ENCODE data around the gene PPP1R14C. TPM values are rescaled to one million over a fixed set of nuclear protein-coding genes. Genes with fewer than 3 reads are reported as not detected.

PPP1R14C gene
- total RNA-seq, 1 donor from 2014 or later, result 0.46 TPM

DNA sequence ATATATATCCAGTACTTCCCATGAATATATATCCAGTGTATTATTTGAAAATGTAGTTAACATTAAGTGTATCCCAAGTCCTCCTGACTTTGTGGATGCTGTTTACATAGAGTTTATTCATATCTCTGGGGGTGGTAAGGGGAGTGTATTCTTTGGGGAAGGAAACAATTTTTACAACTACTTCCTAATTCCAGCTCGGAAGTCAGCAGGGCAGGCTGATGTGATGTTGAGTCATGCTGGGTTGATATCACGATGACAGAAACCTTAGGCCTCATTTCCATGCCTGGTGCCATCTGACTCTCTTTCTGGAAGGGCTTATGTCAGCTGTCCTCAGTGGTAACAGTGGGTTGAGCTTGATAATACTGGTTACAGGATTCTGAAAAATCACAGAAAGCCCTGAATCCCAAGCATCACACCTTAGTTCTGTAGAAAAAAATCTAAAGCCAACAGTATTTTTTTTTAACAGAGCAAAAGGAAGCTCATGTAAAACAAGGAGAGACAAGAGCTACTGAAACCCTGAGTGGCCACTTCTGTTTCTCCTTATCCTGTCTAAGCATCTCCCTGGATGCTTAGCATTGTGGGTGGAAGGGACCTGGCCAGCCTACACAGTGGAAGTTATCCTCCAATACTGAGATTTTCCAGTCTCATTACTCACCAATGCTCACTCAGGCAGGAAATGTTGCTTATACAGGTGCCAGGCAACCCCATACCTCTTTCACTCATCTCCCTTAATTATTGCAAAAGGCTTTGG lies 150.8 kb downstream of the PPP1R14C start:
- peaks cover 5% of the 10 kb centered on the region for H3K36me3 Mint-ChIP-seq (ENCODE audit: unreplicated experiment)
- H3K27ac Mint-ChIP-seq (ENCODE audit: unreplicated experiment), result no peak overlapping the region
- peaks cover 3% of the 10 kb centered on the region for H3K4me1 Mint-ChIP-seq (ENCODE audit: unreplicated experiment)
- H3K9me3 Mint-ChIP-seq (ENCODE audit: unreplicated experiment), result peaks cover 11% of the 10 kb centered on the region
- no peak for DNase-seq (ENCODE audit: extremely low spot score, unreplicated experiment)
- H3K27me3 Mint-ChIP-seq (ENCODE audit: unreplicated experiment), result peaks cover 3% of the 10 kb centered on the region
- no peak overlapping the region for H3K4me3 Mint-ChIP-seq (ENCODE audit: unreplicated experiment)
- TF ChIP-seq, protein P1, sequence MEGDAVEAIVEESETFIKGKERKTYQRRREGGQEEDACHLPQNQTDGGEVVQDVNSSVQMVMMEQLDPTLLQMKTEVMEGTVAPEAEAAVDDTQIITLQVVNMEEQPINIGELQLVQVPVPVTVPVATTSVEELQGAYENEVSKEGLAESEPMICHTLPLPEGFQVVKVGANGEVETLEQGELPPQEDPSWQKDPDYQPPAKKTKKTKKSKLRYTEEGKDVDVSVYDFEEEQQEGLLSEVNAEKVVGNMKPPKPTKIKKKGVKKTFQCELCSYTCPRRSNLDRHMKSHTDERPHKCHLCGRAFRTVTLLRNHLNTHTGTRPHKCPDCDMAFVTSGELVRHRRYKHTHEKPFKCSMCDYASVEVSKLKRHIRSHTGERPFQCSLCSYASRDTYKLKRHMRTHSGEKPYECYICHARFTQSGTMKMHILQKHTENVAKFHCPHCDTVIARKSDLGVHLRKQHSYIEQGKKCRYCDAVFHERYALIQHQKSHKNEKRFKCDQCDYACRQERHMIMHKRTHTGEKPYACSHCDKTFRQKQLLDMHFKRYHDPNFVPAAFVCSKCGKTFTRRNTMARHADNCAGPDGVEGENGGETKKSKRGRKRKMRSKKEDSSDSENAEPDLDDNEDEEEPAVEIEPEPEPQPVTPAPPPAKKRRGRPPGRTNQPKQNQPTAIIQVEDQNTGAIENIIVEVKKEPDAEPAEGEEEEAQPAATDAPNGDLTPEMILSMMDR (IDR thresholded peaks at IDR 0.05), result no peak

DNA sequence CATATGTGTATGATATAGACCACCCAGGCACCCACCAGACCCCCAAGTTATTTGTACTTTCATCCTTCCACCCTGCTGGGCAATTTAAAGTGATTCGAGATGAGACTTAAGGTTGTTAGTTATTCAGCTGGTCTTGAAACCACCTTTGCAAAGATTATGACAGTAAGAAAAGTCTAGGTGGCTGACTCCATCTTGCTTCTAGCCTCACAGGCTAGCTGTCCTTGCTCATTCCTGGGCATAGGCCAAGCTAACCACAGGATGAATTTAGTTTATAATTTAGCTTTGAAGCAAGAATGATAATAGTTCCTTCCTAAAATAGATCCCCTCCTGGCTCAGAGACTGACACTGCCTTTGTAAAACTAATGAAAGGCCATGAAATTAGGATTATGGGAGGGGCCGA lies 154.0 kb downstream of the PPP1R14C start:
- peaks cover 11% of the 10 kb centered on the region for H3K9me3 Mint-ChIP-seq (ENCODE audit: unreplicated experiment)
- no peak overlapping the region for H3K27ac Mint-ChIP-seq (ENCODE audit: unreplicated experiment)
- H3K36me3 Mint-ChIP-seq (ENCODE audit: unreplicated experiment), result peaks cover 5% of the 10 kb centered on the region
- no peak for DNase-seq (ENCODE audit: extremely low spot score, unreplicated experiment)
- no peaks in the 10 kb centered on the region for H3K27me3 Mint-ChIP-seq (ENCODE audit: unreplicated experiment)
- H3K4me1 Mint-ChIP-seq (ENCODE audit: unreplicated experiment), result peaks cover 4% of the 10 kb centered on the region
- TF ChIP-seq, protein P1 (IDR thresholded peaks at IDR 0.05), result no peak
- H3K4me3 Mint-ChIP-seq (ENCODE audit: unreplicated experiment), result no peak overlapping the region

DNA sequence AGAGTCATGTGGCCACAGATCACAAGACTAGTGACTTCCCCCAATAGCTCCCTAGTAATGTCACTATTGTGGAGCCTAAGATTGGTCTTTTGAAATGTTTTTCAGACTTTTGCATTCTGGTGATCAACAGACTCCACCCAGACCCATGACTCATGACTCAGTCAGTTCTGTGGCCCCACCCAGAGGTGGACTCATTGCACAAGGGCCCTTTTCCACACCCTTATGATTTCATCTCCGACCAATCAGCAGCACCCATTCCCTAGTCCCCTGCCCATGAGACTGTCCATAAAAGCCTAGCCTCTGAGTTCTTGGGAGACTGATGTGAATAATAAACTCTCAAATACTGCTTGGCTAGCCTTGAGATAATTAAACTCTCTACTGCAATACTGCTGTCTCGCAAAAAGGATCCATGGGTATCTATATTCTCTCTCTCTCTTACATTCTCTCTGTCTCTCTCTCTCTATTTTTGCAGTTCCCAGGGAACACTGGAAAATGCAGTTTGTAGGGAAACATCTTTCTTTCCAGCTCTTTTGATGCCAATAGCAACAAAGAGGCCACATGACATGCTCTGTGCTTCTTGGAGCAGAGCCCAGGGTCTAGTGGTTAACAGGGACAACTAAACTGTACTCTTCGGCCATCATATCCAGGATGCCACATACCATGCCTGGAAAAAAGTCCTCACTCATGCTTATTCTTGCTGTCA lies 154.6 kb downstream of the PPP1R14C start:
- peaks cover 5% of the 10 kb centered on the region for H3K4me1 Mint-ChIP-seq (ENCODE audit: unreplicated experiment)
- no peak for DNase-seq (ENCODE audit: extremely low spot score, unreplicated experiment)
- H3K36me3 Mint-ChIP-seq (ENCODE audit: unreplicated experiment), result peaks cover 5% of the 10 kb centered on the region
- H3K27me3 Mint-ChIP-seq (ENCODE audit: unreplicated experiment), result no peaks in the 10 kb centered on the region
- H3K4me3 Mint-ChIP-seq (ENCODE audit: unreplicated experiment), result no peak overlapping the region
- H3K9me3 Mint-ChIP-seq (ENCODE audit: unreplicated experiment), result peaks cover 11% of the 10 kb centered on the region
- H3K27ac Mint-ChIP-seq (ENCODE audit: unreplicated experiment), result no peak overlapping the region
- TF ChIP-seq, protein P1 (IDR thresholded peaks at IDR 0.05), result no peak

DNA sequence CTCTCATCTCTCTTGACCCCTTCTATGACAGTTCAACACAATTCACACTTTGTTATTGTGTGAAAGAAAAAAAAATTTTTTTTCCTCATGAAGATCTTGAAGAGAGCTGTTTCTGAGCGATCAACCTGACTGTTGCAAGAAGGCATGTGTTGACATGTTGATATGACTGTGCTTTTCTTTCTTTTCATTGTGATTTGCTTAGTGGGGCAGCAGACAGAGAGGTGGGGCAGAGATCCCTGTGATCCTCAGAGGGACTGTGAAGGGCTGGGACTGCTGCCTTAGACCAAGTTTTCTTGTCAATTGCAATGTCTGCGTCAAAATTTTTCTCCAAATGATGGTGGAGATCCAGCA lies 155.2 kb downstream of the PPP1R14C start:
- no peak overlapping the region for H3K4me3 Mint-ChIP-seq (ENCODE audit: unreplicated experiment)
- H3K27ac Mint-ChIP-seq (ENCODE audit: unreplicated experiment), result no peak overlapping the region
- H3K4me1 Mint-ChIP-seq (ENCODE audit: unreplicated experiment), result peaks cover 6% of the 10 kb centered on the region
- H3K9me3 Mint-ChIP-seq (ENCODE audit: unreplicated experiment), result peaks cover 11% of the 10 kb centered on the region
- no peak for DNase-seq (ENCODE audit: extremely low spot score, unreplicated experiment)
- TF ChIP-seq, protein P1 (IDR thresholded peaks at IDR 0.05), result no peak
- H3K27me3 Mint-ChIP-seq (ENCODE audit: unreplicated experiment), result no peaks in the 10 kb centered on the region
- H3K36me3 Mint-ChIP-seq (ENCODE audit: unreplicated experiment), result peaks cover 5% of the 10 kb centered on the region

DNA sequence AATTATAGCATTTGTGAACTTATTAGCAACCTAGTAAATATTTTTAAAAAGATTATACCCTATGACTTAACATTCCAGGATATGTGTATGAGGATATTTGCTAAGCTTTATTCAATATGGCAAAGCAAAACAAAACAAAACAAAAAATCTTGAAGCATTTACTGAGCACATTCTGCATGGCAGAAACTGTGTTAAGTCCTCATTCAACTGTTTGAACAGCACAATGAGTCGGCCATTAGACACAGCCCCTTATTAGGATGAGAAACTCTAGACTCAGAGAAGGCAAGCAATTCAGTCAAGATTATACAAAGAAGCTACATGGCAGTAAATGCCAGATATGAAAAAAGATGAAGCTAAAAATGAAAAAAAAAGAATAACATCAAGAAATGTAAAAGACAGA lies 155.8 kb downstream of the PPP1R14C start:
- no peak for DNase-seq (ENCODE audit: extremely low spot score, unreplicated experiment)
- Mint-ChIP-seq H3K9me3 (ENCODE audit: unreplicated experiment) (peaks cover 11% of the 10 kb centered on the region), H3K27me3 (ENCODE audit: unreplicated experiment) (no peaks in the 10 kb centered on the region), H3K4me3 (ENCODE audit: unreplicated experiment) (no peak overlapping the region), H3K4me1 (ENCODE audit: unreplicated experiment) (peaks cover 4% of the 10 kb centered on the region), H3K27ac (ENCODE audit: unreplicated experiment) (no peak overlapping the region), H3K36me3 (ENCODE audit: unreplicated experiment) (peaks cover 5% of the 10 kb centered on the region)
- TF ChIP-seq, protein P1 (IDR thresholded peaks at IDR 0.05), result no peak
